Karpas-422 (cell line): ENCODE data around the gene NKG7. TPM values are rescaled to one million over a fixed set of nuclear protein-coding genes. Genes with fewer than 3 reads are reported as not detected.

Experiments used
- DNase-seq: peaks from one replicate; pipeline ENCODE4 v3.0.0-alpha.2; 2015
- H2AFZ ChIP-seq: fragments of 200-600 bp; sonication (generic); 2 replicates; pipeline ENCODE4 v1.6.1; 2014; ENCODE audit warnings: antibody characterized with exemption, low read length, mixed read lengths
- H3K27ac ChIP-seq: fragments of 200-600 bp; sonication (generic); 2 replicates; pipeline ENCODE4 v1.5.1; 2014; ENCODE audit warnings: mild to moderate bottlenecking, low read length, moderate library complexity
- H3K27me3 ChIP-seq: fragments of 200-600 bp; sonication (generic); 2 replicates; pipeline ENCODE4 v1.6.1; 2014; ENCODE audit warnings: low read length, mixed read lengths
- H3K36me3 ChIP-seq: fragments of 200-600 bp; sonication (generic); 2 replicates; pipeline ENCODE4 v1.6.1; 2014; ENCODE audit warnings: low read length, mixed read lengths; ENCODE audit not compliant: insufficient read depth
- H3K4me1 ChIP-seq: fragments of 200-600 bp; sonication (generic); 2 replicates; pipeline ENCODE4 v1.6.1; 2014; ENCODE audit warnings: mild to moderate bottlenecking, low read length, mixed read lengths
- H3K4me2 ChIP-seq: fragments of 200-600 bp; sonication (generic); 2 replicates; pipeline ENCODE4 v1.6.1; 2014; ENCODE audit warnings: low read length, low read depth, mild to moderate bottlenecking; ENCODE audit not compliant: poor library complexity, severe bottlenecking
- H3K4me3 ChIP-seq: fragments of 200-600 bp; sonication (generic); 2 replicates; pipeline ENCODE4 v1.5.1; 2014; ENCODE audit warnings: mild to moderate bottlenecking, antibody characterized with exemption, low read length, mixed read lengths
- H3K79me2 ChIP-seq: fragments of 200-600 bp; sonication (generic); 2 replicates; pipeline ENCODE4 v1.6.1; 2014; ENCODE audit warnings: mild to moderate bottlenecking, low read length, mixed read lengths
- H3K9ac ChIP-seq: fragments of 200-600 bp; sonication (generic); 2 replicates; pipeline ENCODE4 v1.6.0; 2014; ENCODE audit warnings: low read length
- H3K9me2 ChIP-seq: fragments of 200-600 bp; sonication (generic), shearing (Covaris generic); replicated peaks from 2 replicates; pipeline ENCODE4 v1.6.0; 2014; ENCODE audit warnings: mild to moderate bottlenecking, low read length, moderate library complexity; ENCODE audit not compliant: insufficient read depth
- H3K9me3 ChIP-seq: fragments of 300-700, 200-600 bp; sonication (generic); 2 replicates; pipeline ENCODE4 v1.6.1; 2014; ENCODE audit warnings: low read length, mixed read lengths
- H4K20me1 ChIP-seq: fragments of 200-600 bp; sonication (generic); 2 replicates; pipeline ENCODE4 v1.6.1; 2014; ENCODE audit warnings: mild to moderate bottlenecking, antibody characterized with exemption, low read length, low read depth; ENCODE audit not compliant: insufficient read depth
- total RNA-seq: library from RNA; depleted of rRNA; stranded (reverse); fragments of >200 nt; shearing (Covaris generic); gene quantifications from 2 replicates; pipeline ENCODE4 v1.2.3, GENCODE V29; 2014; ENCODE audit warnings: low replicate concordance

The NKG7 gene
- total RNA-seq, 1 experiment from 2014 or later: not detected

DNA sequence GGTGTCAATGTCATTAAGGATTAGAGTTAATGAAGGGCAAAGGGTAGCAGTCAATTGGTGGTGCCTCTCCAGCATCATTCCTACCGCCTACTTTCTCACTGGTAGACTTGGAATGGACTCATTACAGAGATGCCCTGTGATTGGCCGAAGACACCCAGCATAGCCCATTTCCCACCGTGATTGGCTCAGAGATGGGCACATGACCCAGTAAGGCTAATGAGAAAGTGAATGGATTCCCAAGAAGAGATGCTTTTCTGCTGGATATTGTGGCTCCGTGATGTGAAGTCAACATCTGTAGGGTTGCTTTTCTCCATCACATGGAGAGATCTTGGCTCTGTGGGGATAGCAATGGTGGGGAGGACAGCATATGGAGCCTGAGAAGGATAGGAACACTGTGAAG, 42.1 kb downstream of the NKG7 start:
- Histone ChIP-seq H4K20me1 (no peaks in the 10 kb centered on the region), H3K27me3 (no peaks in the 10 kb centered on the region), H3K9ac (no peak overlapping the region), H3K27ac (no peak overlapping the region), H3K4me3 (no peak overlapping the region), H3K9me2 (no peaks in the 10 kb centered on the region), H3K4me1 (peaks cover 14% of the 10 kb centered on the region), H3K36me3 (peaks cover 16% of the 10 kb centered on the region), H3K4me2 (no peak overlapping the region), H3K79me2 (peaks cover 6% of the 10 kb centered on the region; the same call in 1 of the 2 replicates), H2AFZ (no peak overlapping the region), H3K9me3 (no peaks in the 10 kb centered on the region)
- DNase-seq: no peak

DNA sequence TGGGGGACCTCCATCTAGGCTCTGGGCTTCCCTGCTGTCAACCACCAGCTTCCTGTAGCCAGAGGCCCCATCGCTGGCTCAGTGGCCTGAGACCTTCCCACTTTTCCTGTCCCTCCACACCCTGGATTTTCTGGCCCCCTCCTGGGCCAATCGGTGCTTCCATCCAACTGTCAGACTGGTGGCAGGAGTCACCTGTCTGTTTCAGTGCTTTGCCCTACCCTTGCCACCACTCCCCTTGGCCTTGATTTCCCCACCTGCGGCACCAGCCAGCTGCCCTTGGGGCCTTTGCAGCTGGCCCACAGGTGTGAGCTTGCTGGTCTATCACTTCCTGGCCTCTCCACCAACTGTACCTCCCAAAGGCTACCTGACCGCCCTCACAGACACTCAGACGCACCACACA, 43.0 kb downstream of the NKG7 start:
- no peaks in the 10 kb centered on the region for H4K20me1 ChIP-seq
- H3K36me3 ChIP-seq: peaks cover 16% of the 10 kb centered on the region
- H3K4me2 ChIP-seq: no peak overlapping the region
- DNase-seq: no peak
- H3K9me2 ChIP-seq: no peaks in the 10 kb centered on the region
- H3K4me3 ChIP-seq: no peak overlapping the region
- peaks cover 6% of the 10 kb centered on the region; the same call in 1 of the 2 replicates for H3K79me2 ChIP-seq
- no peak overlapping the region for H2AFZ ChIP-seq
- peaks cover 14% of the 10 kb centered on the region for H3K4me1 ChIP-seq
- no peaks in the 10 kb centered on the region for H3K27me3 ChIP-seq
- H3K9me3 ChIP-seq: no peaks in the 10 kb centered on the region
- H3K9ac ChIP-seq: no peak overlapping the region
- H3K27ac ChIP-seq: no peak overlapping the region

DNA sequence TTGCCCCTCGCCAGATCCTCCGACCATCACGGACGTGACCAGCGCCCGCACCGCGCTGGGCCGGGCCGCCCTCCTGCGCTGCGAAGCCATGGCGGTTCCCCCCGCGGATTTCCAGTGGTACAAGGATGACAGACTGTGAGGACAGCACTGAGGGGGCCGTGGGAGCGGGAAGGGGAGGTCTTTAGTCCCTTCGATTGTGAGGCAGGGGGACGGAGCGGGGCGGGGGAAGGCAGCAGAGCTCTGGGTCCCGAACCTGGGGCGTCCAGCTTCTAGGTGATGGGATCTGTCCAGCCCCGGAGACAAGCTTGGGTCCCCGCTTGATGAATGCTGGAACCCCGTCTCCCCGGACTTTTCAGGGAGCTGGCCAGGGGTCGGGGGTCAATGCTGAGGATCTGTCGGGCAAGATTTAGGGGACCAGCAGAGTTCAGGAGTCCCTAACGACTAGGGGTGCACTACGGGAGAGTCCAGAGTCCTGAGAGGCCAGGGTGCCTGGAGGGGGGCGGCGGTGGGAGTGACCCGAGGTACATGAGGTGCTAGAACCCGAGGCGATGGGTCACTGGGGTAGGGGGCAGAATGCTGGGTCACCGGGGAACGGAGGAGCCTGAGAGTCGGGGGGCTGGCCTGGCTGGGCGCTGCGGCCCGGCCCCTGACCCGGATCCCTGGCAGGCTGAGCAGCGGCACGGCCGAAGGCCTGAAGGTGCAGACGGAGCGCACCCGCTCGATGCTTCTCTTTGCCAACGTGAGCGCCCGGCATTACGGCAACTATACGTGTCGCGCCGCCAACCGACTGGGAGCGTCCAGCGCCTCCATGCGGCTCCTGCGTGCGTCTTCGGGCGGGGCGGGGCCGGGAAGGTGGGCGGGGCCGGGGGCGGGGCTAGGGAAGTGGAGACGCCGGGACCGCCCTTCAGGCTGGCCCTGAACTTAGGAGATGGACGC, 45.1 kb downstream of the NKG7 start:
- H3K4me3 ChIP-seq: no peak overlapping the region
- H3K9me2 ChIP-seq: no peaks in the 10 kb centered on the region
- H2AFZ ChIP-seq: no peak overlapping the region
- no peak overlapping the region for H3K9ac ChIP-seq
- H3K4me1 ChIP-seq: no peaks in the 10 kb centered on the region
- DNase-seq: no peak
- H3K79me2 ChIP-seq: no peaks in the 10 kb centered on the region
- H3K27ac ChIP-seq: no peak overlapping the region
- no peaks in the 10 kb centered on the region for H4K20me1 ChIP-seq
- H3K9me3 ChIP-seq: no peaks in the 10 kb centered on the region
- H3K36me3 ChIP-seq: peaks cover 15% of the 10 kb centered on the region
- H3K27me3 ChIP-seq: no peaks in the 10 kb centered on the region
- H3K4me2 ChIP-seq: no peak overlapping the region

DNA sequence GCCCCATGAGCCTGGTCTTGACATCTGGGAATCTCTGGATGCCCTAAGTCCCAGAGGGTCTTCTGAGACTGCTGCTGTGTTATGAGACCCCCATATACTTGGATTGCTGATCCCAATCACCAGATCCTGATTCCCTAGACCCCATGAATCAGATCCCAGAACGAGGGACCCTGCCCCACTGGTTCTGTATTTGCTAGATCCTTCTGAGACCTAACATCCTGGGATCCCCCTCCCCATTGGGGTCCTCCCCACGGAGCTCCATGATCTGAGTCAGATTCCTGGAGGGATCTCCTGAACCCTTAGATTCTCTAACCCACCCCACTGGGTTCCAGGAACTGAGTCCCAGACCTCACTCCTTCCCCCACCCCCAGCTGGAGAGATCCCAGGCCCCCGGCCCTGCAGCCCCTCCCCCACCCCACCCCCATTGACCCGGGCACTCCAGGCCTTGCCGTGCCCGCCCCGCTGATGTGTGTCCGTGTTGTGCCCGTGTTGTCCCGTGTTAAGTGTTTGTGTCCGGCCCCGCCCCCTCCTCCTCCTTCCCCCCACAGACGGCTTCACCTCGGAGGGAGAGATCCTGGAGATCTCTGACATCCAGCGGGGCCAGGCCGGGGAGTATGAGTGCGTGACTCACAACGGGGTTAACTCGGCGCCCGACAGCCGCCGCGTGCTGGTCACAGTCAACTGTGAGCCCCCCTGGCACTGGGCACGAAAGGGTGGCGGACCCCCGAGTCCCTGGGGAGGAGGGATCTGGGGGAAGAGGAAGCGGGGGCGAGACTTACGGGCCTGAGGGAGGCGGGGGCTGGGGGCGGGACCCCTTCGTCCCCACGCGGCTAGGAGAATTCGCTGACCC, 46.0 kb downstream of the NKG7 start:
- no peaks in the 10 kb centered on the region for H3K79me2 ChIP-seq
- no peaks in the 10 kb centered on the region for H3K9me2 ChIP-seq
- H2AFZ ChIP-seq: no peak overlapping the region
- no peaks in the 10 kb centered on the region for H3K27me3 ChIP-seq
- H3K36me3 ChIP-seq: peaks cover 6% of the 10 kb centered on the region; the same call in 1 of the 2 replicates
- no peak for DNase-seq
- no peak overlapping the region for H3K27ac ChIP-seq
- no peak overlapping the region for H3K4me3 ChIP-seq
- no peak overlapping the region for H3K4me2 ChIP-seq
- H3K4me1 ChIP-seq: no peaks in the 10 kb centered on the region
- no peak overlapping the region for H3K9ac ChIP-seq
- H3K9me3 ChIP-seq: no peaks in the 10 kb centered on the region
- no peaks in the 10 kb centered on the region for H4K20me1 ChIP-seq

DNA sequence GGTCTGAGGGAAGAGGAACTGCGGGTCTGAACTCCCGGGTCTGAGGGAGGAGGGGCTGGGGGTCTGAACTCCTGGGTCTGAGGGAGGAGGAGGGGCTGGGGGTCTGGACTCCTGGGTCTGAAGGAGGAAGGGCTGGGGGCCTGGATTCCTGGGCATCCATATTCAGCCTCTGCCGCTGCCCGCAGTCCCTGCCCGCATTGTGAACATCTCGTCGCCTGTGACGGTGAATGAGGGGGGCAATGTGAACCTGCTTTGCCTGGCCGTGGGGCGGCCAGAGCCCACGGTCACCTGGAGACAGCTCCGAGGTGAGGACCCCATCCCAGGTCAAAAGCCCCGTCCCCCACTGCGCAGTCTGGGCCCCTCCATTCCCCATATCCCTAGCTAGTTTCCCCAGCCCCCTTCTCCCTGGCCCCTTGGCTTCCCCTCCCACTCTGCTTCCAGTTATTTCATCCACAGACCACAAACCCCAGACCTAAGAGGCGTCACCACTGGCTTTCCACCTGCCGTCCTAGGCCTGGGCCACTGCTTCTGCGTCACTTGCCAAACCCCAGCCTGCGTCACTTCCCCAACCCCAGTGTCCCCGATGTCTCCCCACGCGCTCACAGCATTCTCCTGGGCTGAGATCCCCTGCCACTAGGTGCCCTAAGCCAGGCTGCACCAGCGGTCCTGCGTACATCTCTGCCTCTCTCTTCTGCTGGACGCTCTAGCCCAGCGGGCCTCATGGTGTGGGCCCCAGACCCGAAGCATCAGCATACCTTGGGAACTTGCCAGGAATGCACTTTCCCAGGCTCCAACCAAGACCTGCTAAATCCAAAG, 47.1 kb downstream of the NKG7 start:
- H3K79me2 ChIP-seq: no peaks in the 10 kb centered on the region
- H3K27me3 ChIP-seq: no peaks in the 10 kb centered on the region
- no peaks in the 10 kb centered on the region for H3K9me3 ChIP-seq
- no peak overlapping the region for H3K9ac ChIP-seq
- no peaks in the 10 kb centered on the region for H3K9me2 ChIP-seq
- no peak overlapping the region for H3K27ac ChIP-seq
- H2AFZ ChIP-seq: no peak overlapping the region
- no peaks in the 10 kb centered on the region for H3K4me1 ChIP-seq
- H4K20me1 ChIP-seq: no peaks in the 10 kb centered on the region
- no peak overlapping the region for H3K4me2 ChIP-seq
- peak; percentile 55 for DNase-seq
- H3K4me3 ChIP-seq: no peak overlapping the region
- no peaks in the 10 kb centered on the region for H3K36me3 ChIP-seq

DNA sequence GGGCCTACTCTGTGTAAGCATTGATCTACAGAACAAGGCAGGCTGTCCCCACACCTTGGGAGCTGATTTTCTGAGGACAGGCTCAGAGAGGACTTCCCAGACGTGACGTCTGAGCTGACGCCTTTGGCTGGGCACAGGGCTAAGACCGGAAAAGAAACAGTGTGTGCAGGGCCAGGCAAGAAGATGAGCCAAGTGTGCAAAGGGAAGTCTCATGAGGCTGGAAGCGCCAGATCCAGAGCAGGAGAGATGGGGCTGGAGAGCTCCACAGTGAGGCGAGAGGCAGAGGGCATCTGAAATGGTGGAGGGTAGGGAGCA, 48.3 kb downstream of the NKG7 start:
- Histone ChIP-seq H3K4me2 (no peak overlapping the region), H3K4me3 (no peak overlapping the region), H3K9ac (no peak overlapping the region), H3K4me1 (no peaks in the 10 kb centered on the region), H3K36me3 (no peaks in the 10 kb centered on the region), H3K27ac (no peak overlapping the region), H3K79me2 (no peaks in the 10 kb centered on the region), H3K9me3 (no peaks in the 10 kb centered on the region), H3K27me3 (no peaks in the 10 kb centered on the region), H3K9me2 (no peaks in the 10 kb centered on the region), H4K20me1 (no peaks in the 10 kb centered on the region), H2AFZ (no peak overlapping the region)
- no peak for DNase-seq

GRCh38 chr19:51323481-51324166, 48.8 kb downstream of the NKG7 start:
- Histone ChIP-seq H3K4me2 (no peak overlapping the region), H3K27me3 (no peaks in the 10 kb centered on the region)
- no peak for DNase-seq

More at GRCh38 chr19:51323481-51324166, 48.8 kb downstream of the NKG7 start:
- no peaks in the 10 kb centered on the region for H3K36me3 ChIP-seq
- no peak overlapping the region for H2AFZ ChIP-seq
- H3K27ac ChIP-seq: no peak overlapping the region
- no peaks in the 10 kb centered on the region for H3K9me2 ChIP-seq
- no peaks in the 10 kb centered on the region; the same call in 1 of the 2 replicates for H4K20me1 ChIP-seq
- no peak overlapping the region for H3K4me3 ChIP-seq
- H3K9ac ChIP-seq: no peak overlapping the region
- H3K4me1 ChIP-seq: no peaks in the 10 kb centered on the region
- H3K79me2 ChIP-seq: no peaks in the 10 kb centered on the region
- no peaks in the 10 kb centered on the region for H3K9me3 ChIP-seq
